HG03045 (cell line): ENCODE data around the gene PCK2.

Experiments
- ATAC-seq: cut with Tn5 transposase; IDR thresholded peaks from one replicate; pipeline ENCODE4 v1.9.1; 2021; ENCODE audit warnings: mild to moderate bottlenecking, moderate library complexity; ENCODE audit not compliant: unreplicated experiment

Gene PCK2

DNA sequence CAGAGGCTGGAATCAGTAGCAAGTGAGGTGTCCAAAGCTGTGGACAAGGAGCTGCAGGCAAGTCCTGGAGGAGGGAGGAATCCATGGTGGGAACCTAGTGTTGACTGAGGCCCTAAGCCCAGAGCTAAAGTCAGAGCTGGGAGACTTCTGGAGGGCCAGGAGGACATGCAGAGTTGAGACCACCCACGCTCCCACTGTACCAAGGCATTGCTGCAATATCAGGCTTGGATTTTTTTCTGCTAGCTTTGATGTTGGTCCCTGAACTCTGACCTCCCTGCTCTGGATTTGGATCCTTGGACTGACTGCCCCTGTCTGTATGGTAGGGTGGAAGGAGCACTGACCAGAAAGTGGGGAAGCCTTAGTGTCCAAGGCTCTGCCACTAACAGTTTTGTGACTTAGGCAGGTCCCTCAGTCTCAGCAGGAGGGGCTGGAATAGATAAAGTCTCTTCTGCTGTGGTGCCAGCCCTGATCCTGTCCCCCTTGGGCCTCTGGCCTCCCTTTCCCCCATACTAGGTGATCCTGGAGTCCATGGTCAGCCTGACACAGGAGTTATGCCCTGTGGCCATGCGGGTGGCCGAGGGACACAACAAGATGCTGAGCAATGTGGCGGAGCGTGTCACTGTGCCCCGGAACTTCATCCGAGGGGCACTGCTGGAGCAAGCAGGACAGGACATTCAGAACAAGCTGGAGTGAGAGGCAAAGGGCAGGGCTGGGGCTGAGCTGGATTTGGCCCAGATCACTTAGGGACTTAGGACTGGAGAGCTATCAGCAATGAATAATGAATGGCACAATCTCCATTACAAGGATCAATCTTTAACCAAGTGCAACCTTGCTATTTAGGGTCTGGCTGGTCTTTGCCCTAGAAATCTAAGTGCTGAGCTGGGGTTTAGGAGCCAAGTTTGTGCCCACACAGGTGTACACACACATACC is 32.9 kb upstream of the PCK2 start:
- ATAC-seq: no peak

DNA sequence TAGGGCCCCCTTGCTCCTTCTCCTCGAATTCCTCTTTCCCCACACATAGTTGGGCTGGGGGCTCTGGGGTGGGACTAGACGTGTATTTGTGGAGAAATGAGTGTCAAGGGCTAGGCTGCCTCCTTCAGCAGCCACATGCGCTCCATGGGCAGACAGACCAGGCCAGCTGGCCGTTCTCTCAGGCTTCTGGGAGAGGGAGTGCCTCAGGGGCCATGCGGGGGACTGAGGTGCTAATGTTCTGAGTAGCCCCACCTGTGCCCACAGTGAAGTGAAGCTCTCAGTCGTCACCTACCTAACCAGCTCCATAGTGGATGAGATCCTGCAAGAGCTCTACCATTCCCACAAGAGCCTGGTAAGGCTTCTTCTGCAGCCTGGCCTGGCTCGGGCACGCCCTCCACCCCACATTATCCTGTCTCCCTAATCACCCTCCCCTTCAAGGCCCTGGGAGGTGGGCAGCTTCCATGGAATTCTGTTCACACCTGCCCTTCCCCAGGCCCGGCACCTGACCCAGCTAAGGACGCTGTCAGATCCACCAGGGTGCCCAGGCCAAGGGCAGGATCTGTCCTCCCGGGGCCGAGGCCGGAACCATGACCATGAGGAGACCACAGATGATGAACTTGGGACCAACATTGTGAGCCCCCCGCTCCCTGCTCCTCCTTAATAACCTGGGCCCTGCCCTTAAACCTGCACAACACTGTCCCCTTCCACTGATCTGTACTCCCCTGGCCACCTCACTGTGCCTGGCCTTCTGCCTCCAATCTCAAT is 31.7 kb upstream of the PCK2 start:
- ATAC-seq: no peak

DNA sequence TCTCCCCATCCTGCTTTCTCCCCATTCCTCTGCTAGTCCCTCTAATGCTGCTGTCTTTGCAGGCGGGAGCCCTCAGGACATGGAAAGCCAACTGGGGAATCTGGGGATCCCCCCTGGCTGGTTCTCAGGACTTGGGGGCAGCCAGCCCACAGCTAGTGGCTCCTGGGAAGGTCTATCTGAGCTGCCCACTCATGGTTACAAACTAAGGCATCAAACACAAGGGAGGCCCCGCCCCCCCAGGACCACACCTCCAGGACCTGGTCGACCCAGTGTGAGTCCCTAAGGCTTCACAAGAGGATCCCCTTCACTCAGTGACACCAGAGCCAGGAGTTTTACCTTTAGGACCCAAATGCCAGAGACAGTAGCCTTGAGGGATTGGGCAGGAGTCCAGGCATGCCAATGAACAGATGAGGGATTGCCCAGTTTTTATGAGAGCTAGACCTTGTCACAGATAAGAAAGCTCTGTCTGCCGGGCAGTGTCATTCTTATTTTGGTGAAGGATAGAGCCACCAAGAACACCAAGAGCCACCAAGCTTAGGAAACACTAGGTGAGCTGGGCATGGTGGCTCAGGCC is 30.8 kb upstream of the PCK2 start:
- ATAC-seq: no peak

DNA sequence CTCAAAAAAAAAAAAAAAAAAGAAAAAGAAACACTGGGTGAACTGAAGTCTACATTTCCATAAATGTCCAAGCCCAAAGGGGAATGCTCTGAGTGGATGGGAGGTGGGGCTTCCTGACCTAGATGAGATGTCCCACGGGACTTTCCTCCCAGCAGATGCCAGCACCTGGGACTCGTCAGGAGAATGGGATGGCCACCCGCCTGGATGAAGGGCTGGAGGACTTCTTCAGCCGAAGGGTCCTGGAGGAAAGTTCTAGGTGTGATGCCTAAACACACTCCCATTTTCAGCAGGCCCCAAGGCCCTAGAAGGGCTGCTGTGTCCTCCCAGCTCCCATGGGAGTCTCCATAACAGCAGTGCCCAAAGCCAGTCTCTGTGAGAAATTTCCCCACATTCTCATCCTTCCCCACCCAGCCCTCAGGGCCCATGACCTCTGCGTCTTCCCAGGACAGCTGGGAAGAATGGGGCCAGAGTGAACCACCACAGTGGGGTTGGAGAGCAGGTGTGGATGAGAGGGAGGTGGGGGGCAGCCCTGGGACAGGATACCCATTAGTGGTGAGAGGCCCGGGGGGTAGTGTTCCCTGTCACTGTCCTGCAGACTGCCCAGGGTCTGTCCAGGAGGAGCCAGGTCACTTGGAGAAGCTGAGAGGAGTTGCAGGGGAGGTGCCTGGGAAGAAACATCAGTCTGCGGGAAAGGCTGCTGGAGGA is 29.9 kb upstream of the PCK2 start:
- no peak for ATAC-seq

DNA sequence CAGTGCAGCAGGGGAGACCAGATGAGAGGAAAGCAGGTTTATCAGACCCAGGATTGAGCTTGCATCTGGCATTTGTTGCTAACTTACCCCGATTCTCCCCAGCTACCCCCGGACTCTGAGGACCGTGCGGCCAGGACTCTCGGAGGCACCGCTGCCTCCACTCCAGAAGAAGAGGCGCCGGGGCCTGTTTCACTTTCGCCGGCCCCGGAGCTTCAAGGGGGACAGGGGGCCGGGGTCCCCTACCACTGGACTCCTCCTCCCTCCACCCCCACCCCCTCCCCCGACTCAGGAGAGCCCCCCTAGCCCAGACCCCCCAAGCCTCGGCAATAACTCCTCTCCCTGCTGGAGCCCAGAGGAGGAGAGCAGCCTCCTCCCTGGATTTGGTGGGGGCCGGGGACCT is 29.3 kb upstream of the PCK2 start:
- ATAC-seq: no peak

DNA sequence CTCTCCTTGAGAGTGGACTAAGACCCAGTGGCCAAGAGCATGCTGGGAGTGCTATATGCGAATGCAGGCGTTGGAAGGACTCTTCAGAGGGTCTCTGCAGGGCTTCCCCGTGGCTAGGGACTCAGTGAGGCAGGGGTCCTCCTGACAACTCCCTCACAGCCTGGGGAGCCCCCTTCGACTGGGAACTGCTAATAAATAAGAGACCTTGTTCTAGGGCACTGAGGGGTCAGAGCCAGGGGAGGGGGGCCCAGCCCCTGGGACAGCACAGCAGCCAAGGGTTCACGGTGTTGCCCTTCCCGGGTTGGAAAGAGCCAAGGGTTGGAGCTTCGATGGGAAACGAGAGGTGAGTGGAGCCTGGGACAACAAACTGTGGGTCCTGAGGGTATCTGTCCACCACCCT is 28.7 kb upstream of the PCK2 start:
- no peak for ATAC-seq

DNA sequence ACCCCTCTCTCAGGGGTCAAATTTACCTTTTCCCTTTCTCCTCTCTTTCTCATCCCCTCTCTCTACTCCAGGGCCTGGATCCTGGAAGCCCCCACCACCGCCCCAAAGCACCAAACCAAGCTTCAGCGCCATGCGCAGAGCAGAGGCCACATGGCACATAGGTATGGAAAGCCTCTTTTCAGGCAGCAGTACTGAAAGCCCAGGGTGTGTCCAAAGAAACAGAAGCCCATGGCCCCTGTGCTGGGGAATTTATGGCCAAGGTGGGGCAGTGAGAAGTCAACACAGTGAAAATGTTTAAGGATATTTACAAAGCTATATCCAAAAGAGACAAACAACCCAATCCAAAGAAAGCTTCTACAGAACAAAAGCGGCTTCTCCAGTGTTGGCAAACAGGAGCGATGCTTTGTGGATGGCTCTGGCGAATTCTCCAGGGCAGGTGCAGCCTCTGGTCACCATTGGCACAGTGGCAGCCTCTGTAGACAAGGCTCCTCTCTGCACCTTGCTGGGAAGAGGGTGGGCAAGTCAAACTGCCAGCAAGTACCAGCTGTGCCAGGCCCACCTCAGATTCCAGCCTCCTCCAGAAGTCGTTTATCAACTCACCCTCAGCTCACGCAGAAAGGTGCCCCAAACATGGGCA is 27.5 kb upstream of the PCK2 start:
- no peak for ATAC-seq

DNA sequence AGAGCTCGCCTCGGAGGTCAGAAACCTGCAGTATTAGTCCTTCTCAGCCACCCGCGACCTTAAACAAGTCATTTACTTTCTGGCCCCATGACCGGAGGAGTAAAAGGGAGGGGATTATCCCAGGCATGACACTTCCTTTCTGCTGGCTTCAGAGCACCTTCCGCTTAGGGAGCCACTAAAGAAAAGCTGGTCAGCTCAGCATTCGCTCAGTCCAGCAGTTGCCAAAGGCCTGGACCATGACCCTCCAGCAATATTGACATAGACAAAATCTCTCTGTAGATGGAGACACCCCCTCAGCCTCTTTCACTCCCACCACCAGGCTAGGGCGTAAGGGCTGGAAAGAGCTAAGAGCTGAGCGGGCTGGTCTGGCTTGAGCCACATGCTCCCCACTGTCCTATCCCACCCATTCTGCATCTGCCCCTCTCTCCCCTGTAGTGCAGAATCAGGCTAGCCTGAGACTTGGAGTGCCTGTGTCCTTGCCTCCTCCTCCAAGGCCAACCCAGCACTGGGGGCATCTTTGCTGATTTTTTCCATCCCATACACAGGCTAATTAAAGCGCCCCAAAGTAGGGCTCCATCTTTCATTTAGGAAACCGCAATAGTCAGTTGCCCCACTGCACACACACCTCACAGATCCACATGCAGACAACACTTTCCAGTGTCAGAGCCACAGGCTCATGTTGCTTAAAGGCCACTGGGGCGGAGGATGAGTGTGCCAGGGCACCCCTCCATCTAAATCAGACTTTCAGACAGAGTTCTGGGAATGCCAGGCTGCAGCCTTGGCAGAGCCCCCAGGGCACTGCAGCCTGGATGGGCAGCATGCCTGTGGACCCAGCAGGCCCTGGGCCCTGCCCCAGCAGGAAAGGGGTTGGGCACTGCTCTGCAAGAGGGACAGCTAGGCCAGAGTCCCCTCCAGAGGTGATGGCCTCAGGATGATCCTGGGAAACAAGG is 26.7 kb upstream of the PCK2 start:
- no peak for ATAC-seq

DNA sequence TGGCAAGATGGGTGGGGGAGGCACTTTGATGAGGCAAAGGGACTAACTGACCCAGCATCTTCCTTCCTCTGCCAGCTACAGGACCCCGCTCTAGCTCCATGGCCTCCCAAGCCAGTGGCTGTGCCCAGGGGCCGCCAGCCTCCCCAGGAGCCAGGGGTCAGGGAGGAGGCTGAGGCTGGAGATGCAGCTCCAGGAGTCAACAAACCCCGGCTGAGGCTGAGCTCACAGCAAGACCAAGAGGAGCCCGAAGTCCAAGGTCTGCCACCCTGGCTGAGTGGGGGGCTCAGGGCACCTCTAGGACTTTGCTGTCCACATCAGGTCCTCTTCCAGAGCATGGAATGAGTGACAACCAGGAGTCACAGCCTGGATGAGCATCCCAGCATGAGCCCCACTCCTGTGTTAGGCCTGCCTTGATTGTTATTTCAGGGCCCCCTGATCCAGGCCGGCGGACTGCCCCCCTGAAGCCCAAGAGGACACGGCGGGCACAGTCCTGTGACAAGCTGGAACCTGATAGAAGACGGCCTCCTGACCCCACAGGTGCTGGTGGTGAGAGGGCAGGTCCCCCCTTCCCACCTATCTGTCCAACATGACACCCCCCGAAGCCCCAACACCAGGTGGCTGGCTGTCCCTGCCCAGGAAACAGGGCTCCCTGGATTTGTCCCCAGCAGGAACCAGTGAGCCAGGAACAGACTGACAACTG is 25.2 kb upstream of the PCK2 start:
- no peak for ATAC-seq

DNA sequence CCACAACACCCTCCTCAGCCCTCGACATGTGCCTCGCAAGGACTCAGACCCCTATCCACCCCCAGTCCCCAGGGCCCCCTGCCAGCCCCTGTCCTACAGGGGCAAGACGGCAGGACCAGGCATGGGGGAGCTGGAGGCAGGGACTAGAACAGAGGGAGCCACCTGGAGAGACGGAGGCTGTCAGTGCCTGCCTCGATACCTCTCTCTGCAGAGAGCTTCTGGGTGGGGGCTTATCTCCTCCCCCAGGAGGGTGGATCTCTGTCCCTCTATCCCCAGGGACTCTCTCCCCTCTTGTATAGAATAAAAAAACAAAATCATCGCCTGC is 24.7 kb upstream of the PCK2 start:
- no peak for ATAC-seq

DNA sequence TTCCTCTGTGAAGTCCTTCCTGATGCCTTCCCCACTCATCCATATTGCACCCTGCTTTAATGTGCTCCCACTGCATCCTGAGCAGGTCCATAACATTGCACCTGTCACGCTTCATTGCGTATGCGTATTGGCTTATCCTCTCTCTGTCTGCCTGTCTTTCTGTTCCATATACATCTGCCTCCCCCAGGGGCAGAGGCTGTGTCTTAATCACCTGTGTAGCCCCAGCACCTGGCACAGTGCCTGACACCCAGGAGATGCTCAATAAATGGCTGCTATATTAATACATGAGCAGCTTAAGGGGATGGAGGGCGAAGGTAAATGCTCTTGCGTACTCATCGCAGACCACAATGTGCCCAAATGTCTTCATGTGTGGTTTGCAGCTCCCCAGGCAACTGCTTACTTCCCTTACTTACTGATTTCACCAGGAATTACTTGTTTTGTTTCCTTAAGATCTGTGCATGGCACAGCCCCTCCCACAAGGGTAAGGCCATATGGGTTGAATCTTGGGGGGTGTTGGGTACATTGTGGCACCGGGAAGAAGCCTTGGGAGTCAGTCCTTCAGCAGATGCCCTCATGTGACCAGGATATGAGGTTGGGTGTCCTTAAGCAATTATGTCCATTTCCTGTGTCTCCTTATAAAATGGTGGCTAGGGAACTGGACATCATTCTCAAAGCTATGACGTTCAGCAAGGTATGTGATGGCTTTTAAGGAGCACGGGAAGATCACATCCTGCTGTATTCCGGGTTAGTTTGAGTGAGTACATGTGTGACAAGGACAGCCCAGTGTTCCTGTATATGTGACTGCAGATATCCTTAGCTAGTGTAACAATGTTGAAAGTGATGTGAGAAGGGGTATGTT is 23.6 kb upstream of the PCK2 start:
- no peak for ATAC-seq

DNA sequence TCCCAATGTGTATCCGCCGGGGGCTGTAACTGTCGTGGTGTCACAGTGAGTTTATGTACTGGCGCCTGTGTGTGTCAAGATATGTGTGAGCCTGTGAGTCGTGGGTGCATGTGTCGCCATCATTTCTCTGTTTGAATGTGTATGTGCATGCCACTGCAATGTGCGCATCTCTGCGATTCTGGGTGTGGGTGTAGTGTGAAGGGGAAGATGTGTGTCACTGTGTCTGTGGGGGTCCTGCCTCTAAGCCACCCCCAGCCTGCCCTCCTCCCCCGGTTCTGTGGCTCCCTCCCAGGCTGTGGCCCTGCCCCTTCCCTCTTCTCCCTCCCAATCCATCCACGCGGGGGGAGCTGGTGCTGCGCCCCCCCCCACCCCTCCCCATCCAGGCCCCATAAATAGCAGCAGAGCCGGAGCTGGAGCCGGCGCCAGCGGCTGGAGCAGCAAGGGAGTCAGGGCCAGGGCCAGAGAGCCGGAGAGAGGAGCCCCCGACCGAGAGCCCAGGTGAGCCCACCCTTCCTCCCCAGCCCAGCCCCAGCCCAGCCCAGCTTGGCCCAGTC is 22.9 kb upstream of the PCK2 start, which contains the start of gene CPNE6:
TSS of gene CPNE6 (plus strand) at position 419 of the 554 bp plus-strand sequence. CDS start 1,375 bp downstream, outside the sequence.
- no peak for ATAC-seq

DNA sequence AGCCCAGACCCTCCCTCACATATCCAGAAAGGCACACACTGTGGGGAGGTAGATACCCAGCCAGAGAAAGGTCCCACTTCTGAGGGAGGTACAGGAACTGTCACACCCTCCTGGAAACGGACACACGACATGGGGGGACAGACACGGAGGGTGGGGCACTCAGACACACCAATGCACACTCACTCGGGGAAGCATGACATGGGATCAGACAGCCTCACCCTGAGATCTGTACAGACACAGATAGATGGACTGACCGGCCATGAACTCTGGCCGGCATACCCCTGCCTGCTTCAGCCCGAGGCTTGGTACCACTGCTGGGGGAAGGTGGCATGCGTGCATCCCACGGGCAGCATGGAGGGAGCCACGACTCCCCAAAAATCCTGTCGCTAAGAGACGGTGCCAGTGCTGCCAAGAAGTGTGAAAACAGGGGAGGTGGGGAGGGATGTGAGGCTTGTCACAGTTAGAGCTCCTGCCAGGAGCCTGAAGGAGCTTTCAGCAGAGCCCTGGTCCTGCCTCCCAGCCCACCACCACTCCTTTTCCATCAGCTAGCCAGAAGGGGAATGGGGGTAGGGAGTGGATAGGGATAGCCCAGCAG is 22.2 kb upstream of the PCK2 start:
- no peak for ATAC-seq

DNA sequence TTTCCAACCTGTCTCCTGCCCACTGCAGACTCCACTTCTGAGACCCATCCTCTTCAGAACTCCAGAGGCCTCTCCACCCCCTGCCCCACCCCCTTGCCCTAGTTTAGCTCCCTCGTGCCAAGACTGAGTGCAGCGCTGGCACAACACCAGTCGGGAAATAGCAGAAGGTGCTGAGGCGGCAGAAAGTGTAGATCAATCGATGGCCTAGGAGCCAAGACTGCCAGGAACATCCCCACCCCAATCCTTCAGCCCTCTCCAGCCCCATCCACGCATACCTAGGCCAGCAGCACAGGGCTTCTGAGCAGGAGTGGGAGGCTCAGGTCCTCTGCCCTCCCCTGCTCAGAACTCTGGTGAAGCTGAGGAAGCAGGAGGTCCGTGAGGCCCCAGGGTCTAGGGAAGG is 21.7 kb upstream of the PCK2 start:
- no peak for ATAC-seq

DNA sequence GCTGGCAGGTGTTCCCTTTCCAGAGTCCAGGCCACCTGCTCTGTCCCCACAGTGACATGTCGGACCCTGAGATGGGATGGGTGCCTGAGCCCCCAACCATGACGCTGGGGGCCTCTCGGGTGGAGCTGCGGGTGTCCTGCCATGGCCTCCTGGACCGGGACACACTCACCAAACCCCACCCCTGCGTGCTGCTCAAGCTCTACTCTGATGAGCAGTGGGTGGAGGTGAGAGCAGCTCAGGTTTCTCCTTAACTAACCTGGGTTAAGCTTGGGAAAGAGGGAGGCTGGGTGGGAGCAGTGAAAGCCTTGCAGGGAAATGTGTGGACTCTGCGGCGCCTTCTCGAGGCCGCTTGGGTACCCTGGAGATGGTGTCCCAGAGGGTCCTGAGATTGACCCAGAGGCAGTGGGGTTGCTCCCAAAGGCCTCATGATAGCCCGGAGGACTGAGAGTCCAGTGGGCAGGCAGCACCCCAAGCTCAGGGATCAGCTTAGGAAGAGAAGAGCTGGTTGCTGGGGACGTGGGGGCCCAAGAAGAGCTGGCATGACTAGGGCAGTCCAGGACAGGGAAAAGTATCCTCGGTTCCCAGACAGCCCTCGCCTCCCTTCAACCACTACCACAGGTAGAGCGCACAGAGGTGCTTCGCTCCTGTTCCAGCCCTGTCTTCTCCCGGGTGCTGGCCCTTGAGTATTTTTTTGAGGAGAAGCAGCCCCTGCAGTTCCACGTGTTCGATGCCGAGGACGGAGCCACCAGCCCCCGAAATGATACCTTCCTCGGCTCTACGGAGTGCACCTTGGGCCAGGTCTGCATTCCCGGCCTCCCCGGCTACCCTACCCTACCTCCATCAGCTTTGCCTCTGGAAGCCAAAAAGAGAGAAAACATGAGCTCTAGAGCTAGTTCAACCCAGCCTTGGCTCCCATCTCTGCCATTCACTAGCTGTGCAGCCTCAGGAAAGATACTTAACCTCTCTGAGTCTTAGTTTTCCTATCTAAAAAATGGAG is 20.9 kb upstream of the PCK2 start:
- no peak for ATAC-seq
